PC-3 (cell line): Measurements from ENCODE around the gene ACP7. TPM values are rescaled to one million over a fixed set of nuclear protein-coding genes. Genes with fewer than 3 reads are reported as not detected.

Experiments used
- ATAC-seq: fragments of 200-7000 bp; cut with Tn5 transposase; 2 replicates; pipeline ENCODE4 v1.9.1; 2020; ENCODE audit warnings: mild to moderate bottlenecking, moderate library complexity
- BruUV-seq: library from RNA; stranded (reverse); fragments of 400-500 nt; replicated peaks from 2 replicates; lab custom pipeline; 2021; lab: Mats Ljungman, UMichigan
- CTCF ChIA-PET: fragments of 300-600 bp; sonication (Branson Sonifier 250); formaldehyde crosslinking; loops from one replicate; lab custom pipeline; 2022; ENCODE audit warnings: antibody characterized with exemption; lab: Charles Lee
- POLR2A ChIA-PET: fragments of 300-600 bp; sonication (Branson Sonifier 250); formaldehyde crosslinking; loops from one replicate; lab custom pipeline; 2022; ENCODE audit warnings: antibody characterized with exemption; ENCODE audit not compliant: unreplicated experiment; lab: Charles Lee
- DNase-seq: peaks from one replicate; pipeline ENCODE4 v3.0.0-alpha.2; 2015
- H2AFZ ChIP-seq: fragments of 300-600 bp; sonication (generic); 2 replicates; pipeline ENCODE4 v1.6.0; 2016; ENCODE audit warnings: antibody characterized with exemption, low read length
- H3F3A ChIP-seq: fragments of 300-600 bp; sonication (generic); one replicate; pipeline ENCODE4 v1.6.0; 2017; ENCODE audit warnings: antibody characterized with exemption, low read length, control low read depth, mild to moderate bottlenecking; ENCODE audit not compliant: unreplicated experiment
- H3K27ac ChIP-seq: fragments of 300-600 bp; sonication (generic); 2 replicates; pipeline ENCODE4 v1.5.1; 2016; ENCODE audit warnings: mild to moderate bottlenecking, low read length
- H3K27me3 ChIP-seq: fragments of 300-600 bp; sonication (generic); 2 replicates; pipeline ENCODE4 v1.6.1; 2016; ENCODE audit warnings: low read length, mixed read lengths
- H3K36me3 ChIP-seq: fragments of 300-600 bp; sonication (generic); 2 replicates; pipeline ENCODE4 v1.6.1; 2016; ENCODE audit warnings: low read depth, mixed run types, low read length, mixed read lengths
- H3K4me1 ChIP-seq: fragments of 300-600 bp; sonication (generic); 2 replicates; pipeline ENCODE4 v1.5.1; 2016; ENCODE audit warnings: low read length; ENCODE audit not compliant: insufficient read depth
- H3K4me2 ChIP-seq: fragments of 300-600 bp; sonication (generic); 2 replicates; pipeline ENCODE4 v1.6.0; 2016; ENCODE audit warnings: low read length
- H3K4me3 ChIP-seq: fragments of 300-600 bp; sonication (generic); 2 replicates; pipeline ENCODE4 v1.5.1; 2016; ENCODE audit warnings: mild to moderate bottlenecking, low read length, mixed read lengths
- H3K79me2 ChIP-seq: fragments of 300-600 bp; sonication (generic); 2 replicates; pipeline ENCODE4 v1.6.1; 2017; ENCODE audit warnings: low read length, mixed read lengths
- H3K9ac ChIP-seq: fragments of 300-600 bp; sonication (generic); 2 replicates; pipeline ENCODE4 v1.6.0; 2016; ENCODE audit warnings: mild to moderate bottlenecking, low read length
- H3K9me2 ChIP-seq: fragments of 300-600 bp; sonication (generic); replicated peaks from 2 replicates; pipeline ENCODE4 v1.6.1; 2016; ENCODE audit warnings: mixed run types, low read length, mixed read lengths
- H3K9me3 ChIP-seq: fragments of 300-600 bp; sonication (generic); 2 replicates; pipeline ENCODE4 v1.6.1; 2016; ENCODE audit warnings: low read length, mixed read lengths
- H4K20me1 ChIP-seq: fragments of 300-600 bp; sonication (generic); 2 replicates; pipeline ENCODE4 v1.6.1; 2016; ENCODE audit warnings: low read length, mixed read lengths
- CTCF ChIP-seq: fragments of 300-600 bp; sonication (generic); conservative IDR thresholded peaks from 2 replicates; pipeline ENCODE4 v1.5.1; 2017; ENCODE audit warnings: antibody characterized with exemption, low read depth, mild to moderate bottlenecking, low read length
- EZH2 ChIP-seq: fragments of 300-600 bp; sonication (generic); IDR thresholded peaks from one replicate; pipeline ENCODE4 v1.6.1; 2017; ENCODE audit warnings: antibody characterized with exemption, mild to moderate bottlenecking, low read length; ENCODE audit not compliant: unreplicated experiment
- EZH2phosphoT487 ChIP-seq: fragments of 300-600 bp; sonication (generic); IDR thresholded peaks from 2 replicates; pipeline ENCODE4 v1.6.1; 2018; ENCODE audit warnings: mild to moderate bottlenecking, antibody characterized with exemption, low read length, borderline replicate concordance
- intact Hi-C: fragments of 100-400 bp; cut with micrococcal nuclease; formaldehyde crosslinking; loops from 2 replicates; pipeline ENCODE4 v1.9.0; 2023
- total RNA-seq: library from RNA; depleted of rRNA; stranded (reverse); fragments of >200 nt; gene quantifications from 2 replicates; pipeline ENCODE4 v1.2.3, GENCODE V29; 2014

The ACP7 gene
- total RNA-seq, 1 experiment from 2014 or later: 5.0 TPM

- Histone ChIP-seq H3K9ac (no peak overlapping the region), H3K79me2 (no peaks in the 10 kb centered on the region), H4K20me1 (no peaks in the 10 kb centered on the region), H3K36me3 (no peaks in the 10 kb centered on the region), H3K4me3 (no peak overlapping the region), H2AFZ (no peak overlapping the region), H3K4me1 (no peaks in the 10 kb centered on the region), H3F3A (no peaks in the 10 kb centered on the region), H3K27ac (no peak overlapping the region), H3K4me2 (no peak overlapping the region), H3K9me3 (no peaks in the 10 kb centered on the region), H3K27me3 (no peaks in the 10 kb centered on the region), H3K9me2 (no peaks in the 10 kb centered on the region)
- DNase-seq: no peak
- ChIA-PET CTCF (no interaction called here), POLR2A (no interaction called here)
- no peak for ATAC-seq
- TF ChIP-seq EZH2 (no peak), EZH2phosphoT487 (no peak), CTCF (no peak)
- BruUV-seq: no TSS peak
- intact Hi-C loops: no loop called here
Observed at GRCh38 chr19:39047073-39047472, 37.1 kb upstream of the ACP7 start.

- POLR2A ChIA-PET: no interaction called here
- CTCF ChIA-PET: interaction anchor here (0.6 kb wide), 2 partner anchors 15 to 191 kb away, joined by 6 to 7 read pairs; no protein-coding TSS in a partner anchor
- peak; percentile 81 for ATAC-seq
Observed at GRCh38 chr19:39052243-39052746, 31.9 kb upstream of the ACP7 start.

More at GRCh38 chr19:39052243-39052746, 31.9 kb upstream of the ACP7 start:
- no peak for TF ChIP-seq EZH2phosphoT487
- TF ChIP-seq EZH2: no peak
- TF ChIP-seq CTCF: peak; percentile 78
- no peak overlapping the region for H3K4me3 ChIP-seq
- no peak overlapping the region for H3K4me2 ChIP-seq
- H3F3A ChIP-seq: no peaks in the 10 kb centered on the region
- no peaks in the 10 kb centered on the region for H3K36me3 ChIP-seq
- H3K4me1 ChIP-seq: no peaks in the 10 kb centered on the region
- H3K9me2 ChIP-seq: no peaks in the 10 kb centered on the region
- intact Hi-C loops: loop anchor here (10.0 kb wide), 1 partner anchor 63 kb away; no protein-coding TSS in a partner anchor
- no peak overlapping the region for H3K9ac ChIP-seq
- no peaks in the 10 kb centered on the region for H3K9me3 ChIP-seq
- no TSS peak for BruUV-seq
- no peak overlapping the region for H3K27ac ChIP-seq
- peak; percentile 64 for DNase-seq
- no peaks in the 10 kb centered on the region for H3K79me2 ChIP-seq
- no peaks in the 10 kb centered on the region for H3K27me3 ChIP-seq
- no peaks in the 10 kb centered on the region for H4K20me1 ChIP-seq
- no peak overlapping the region for H2AFZ ChIP-seq
